ENCODE data around the gene CKAP5.

The CKAP5 gene

DNA sequence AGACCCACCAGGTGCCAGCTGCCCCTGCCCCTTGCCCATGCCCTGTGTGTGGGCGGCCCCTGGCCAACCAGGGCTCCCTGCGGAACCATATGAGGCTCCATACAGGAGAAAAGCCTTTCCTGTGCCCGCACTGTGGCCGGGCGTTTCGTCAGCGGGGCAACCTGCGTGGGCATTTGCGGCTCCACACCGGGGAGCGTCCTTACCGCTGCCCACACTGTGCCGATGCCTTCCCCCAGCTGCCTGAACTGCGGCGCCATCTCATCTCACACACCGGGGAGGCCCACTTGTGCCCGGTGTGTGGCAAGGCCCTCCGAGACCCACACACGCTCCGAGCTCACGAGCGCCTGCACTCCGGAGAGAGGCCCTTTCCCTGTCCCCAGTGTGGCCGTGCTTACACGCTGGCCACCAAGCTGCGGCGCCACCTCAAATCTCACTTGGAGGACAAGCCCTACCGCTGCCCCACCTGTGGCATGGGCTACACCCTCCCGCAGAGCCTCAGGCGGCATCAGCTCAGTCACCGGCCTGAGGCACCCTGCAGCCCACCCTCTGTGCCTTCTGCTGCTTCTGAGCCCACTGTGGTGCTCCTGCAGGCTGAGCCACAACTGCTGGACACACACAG is 140.9 kb downstream of the CKAP5 start:
- in situ Hi-C loops (cut with HindIII; ENCODE audit: low sequenced_read_pairs): no loop called here

GRCh38 chr11:46701078-46701654 is 144.9 kb downstream of the CKAP5 start:
- in situ Hi-C loops (cut with HindIII; ENCODE audit: low sequenced_read_pairs): no loop called here

DNA sequence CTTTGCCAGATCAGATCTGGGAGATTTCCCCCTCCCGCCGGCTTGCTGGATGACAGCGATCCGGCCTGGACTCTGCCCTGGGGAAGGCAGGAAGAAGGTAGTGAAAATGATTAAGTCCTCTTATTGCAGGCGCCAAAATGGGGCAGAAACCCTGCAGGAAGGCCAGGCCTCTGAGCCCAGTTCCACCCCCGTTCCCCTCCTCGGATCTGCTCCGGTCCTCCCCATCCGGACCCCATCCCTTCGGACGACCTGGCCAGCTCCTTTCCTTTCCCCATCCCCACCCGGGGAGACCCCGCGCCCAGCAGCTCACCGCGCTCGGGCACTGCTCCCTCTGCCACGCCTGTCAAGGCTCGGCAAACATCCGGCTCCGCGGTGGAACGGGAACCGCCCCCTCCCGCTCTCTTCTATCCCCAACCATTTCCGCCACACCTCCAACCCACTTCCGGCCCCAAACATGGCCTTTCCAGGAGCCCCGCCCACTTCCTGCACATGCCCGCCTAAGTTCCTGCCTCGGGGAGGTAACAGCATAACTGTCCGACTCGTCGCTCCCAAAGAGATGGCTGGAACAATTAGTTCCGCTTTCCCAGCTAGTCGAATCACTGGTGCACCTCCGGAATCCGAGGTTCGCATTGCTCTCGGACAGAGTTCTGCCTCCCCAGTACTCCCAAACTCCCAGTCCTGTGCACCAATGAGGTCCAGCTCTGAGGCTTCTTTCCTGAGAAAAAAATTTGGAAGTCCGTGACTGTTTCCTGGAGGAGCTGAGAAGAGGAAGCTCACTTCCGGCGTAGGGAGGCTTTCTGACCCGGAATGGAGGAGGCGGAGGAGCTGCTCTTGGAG is 145.6 kb downstream of the CKAP5 start, which contains the start of the genes ARHGAP1 and ZNF408:
TSS of gene ARHGAP1 (minus strand) at position 379 of the 837 bp plus-strand sequence. CDS start 4,512 bp downstream, outside the sequence.
TSS of gene ZNF408 (plus strand) at position 791 of the 837 bp plus-strand sequence. CDS start at position 808, 17 bp downstream.
- in situ Hi-C loops (cut with HindIII; ENCODE audit: low sequenced_read_pairs): no loop called here

DNA sequence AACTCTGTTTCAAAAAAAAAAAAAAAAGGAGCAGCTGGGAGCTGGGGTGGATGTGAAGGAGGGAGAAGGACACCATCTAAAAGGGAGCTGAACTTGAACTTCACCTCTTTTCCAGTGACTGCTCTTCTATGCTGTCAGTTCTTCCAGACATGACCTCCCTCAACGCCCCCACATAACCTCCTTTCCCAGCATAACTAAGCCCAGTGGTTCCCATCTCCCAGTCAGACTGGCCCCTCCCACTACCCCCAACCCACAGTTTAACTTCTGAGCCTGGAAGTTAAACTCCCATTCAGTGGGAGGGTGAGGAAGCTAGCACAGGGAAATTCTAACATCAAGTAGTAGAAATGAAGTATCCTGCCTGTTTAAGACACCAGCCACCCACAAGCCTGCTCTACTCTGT is 147.5 kb downstream of the CKAP5 start:
- in situ Hi-C loops (cut with HindIII; ENCODE audit: low sequenced_read_pairs): no loop called here

DNA sequence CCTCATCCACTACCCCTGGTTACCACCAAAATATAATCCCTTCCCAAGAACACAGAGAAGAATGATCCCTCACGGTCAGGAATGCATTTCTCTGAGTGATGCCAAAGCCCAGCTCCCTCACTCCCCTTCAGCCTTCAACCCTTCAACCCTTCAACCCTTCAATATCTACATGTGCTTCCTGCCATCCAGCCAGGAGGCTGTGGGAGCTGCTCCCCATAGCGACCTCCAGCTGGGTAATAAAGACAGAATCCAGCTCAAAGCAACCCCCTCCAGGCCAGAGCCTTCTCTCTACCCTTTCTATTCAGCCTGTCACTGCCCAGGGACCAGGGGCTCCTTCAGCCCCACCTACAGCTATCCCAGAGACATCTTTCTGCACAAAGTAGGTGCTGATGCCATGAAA is 148.4 kb downstream of the CKAP5 start:
- in situ Hi-C loops (cut with HindIII; ENCODE audit: low sequenced_read_pairs): no loop called here

- in situ Hi-C loops (cut with HindIII; ENCODE audit: low sequenced_read_pairs): no loop called here
These were observed 148.8 kb downstream of the CKAP5 start for GRCh38 chr11:46697303-46697702.

DNA sequence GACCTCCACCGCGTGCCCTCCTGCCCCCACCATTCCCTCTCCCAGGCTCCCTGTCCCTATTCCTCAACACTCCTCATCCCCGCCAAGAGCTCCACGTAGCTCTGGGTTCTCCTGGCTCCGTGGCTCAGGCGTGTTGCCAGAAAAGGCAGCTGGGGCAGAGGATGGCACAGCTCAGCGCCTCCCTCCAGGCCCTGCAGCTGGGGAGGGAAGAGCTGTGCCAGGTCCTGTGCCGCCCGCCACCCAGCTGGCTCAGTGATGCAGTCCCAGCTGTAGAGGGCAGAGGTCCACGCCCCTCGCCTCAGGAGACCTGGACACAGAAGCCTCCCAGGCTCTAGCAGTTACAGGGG is 149.9 kb downstream of the CKAP5 start:
- in situ Hi-C loops (cut with HindIII; ENCODE audit: low sequenced_read_pairs): no loop called here

GRCh38 chr11:46695345-46696211 is 150.5 kb downstream of the CKAP5 start:
- in situ Hi-C loops (cut with HindIII; ENCODE audit: low sequenced_read_pairs): no loop called here

- in situ Hi-C loops (cut with HindIII; ENCODE audit: low sequenced_read_pairs): no loop called here
These were observed 151.5 kb downstream of the CKAP5 start for GRCh38 chr11:46694607-46695006.

- in situ Hi-C loops (cut with HindIII; ENCODE audit: low sequenced_read_pairs): no loop called here
These were observed 152.0 kb downstream of the CKAP5 start for GRCh38 chr11:46694072-46694471.

DNA sequence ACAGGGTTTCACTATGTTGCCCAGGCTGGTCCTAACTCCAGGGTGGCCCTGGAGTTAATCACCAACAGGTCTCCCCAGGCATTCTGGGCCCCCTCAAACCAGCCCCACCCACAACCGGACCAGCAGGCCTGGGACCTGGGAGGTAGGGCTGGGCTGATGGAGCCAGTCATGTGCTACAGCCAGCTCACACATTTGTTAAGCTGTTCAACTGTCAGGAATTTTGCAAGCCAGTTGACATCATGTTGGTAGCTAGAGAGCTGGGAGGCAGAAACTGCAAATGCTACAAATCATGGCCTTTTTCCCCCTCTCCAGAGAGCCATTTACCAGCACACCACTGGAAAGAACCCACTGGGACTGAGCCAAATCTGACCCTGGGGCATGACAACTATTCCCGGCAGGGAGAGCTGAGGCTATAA is 152.5 kb downstream of the CKAP5 start:
- in situ Hi-C loops (cut with HindIII; ENCODE audit: low sequenced_read_pairs): no loop called here
